ENCODE data around the gene NOTO.

The NOTO gene

DNA sequence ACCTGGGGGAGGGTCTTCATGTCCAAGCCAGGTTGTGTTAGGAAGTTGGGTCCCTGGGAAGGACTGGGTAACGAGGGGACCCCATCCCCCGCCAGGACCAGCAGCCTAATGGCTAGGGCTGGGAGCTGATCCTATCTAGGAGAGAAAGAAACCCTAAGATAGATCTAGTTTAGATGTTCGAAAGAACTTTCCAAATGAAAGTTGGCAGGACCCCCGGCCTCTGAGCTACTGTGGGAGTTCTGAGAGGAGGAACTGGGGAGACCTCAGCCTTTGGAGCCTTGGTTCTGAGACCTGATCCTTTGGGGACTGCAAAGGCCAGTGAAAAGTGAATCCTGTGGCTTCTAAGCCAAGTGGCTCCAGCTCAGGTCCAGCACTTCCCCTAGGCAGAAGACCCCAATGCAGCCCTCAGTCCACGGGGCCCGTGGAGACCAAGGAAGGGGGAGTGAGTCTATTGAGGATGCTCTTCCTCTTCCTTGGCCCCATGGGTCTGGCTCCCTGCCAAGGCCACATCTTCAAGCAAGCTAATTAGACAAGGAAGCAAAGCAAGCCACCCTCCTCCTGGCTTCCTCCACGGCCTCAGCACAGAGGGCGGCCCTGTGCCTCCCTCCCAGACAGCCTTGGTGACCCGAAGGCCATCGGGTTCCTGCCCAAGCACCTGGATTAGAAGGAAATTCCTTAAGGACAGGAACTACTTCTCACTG, 55.2 kb downstream of the NOTO start:
- no peak for DNase-seq (ENCODE audit: low read depth)

DNA sequence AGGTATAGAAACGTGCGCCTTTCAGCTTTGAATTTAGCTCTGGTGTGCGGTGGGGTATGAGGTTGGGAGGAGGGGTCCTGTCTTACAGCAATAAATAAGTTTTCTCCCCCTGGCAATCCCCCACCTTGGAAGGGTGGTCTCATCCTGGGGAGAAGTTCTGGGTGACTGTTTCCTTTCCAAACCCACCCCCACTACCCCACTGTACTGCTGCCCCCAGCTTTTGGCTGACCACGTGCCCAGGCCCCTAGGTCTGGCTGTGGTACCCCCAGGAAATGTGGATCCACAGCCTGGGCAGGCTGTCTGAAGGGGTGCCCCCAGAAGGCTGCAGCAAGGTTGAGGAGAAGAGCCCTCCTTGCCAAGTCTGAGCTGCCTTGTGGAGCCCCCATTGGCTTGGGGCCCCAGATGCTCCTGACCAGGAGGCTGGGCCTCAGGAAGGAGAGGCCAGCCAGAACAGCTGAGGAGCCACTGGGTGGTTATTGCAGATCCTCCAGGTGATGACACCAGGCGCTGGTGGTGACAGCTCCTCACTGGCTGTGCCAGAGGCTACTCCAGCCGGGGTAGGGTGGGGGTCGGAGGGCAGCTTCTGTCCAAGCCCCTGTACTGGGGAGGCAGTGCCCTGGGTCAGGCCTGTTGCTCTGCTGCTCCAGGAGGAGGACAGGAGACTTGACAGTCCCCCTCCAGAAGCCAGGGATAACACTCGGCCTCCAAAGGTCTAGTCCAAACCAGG, 56.0 kb downstream of the NOTO start:
- DNase-seq (ENCODE audit: low read depth), result no peak

DNA sequence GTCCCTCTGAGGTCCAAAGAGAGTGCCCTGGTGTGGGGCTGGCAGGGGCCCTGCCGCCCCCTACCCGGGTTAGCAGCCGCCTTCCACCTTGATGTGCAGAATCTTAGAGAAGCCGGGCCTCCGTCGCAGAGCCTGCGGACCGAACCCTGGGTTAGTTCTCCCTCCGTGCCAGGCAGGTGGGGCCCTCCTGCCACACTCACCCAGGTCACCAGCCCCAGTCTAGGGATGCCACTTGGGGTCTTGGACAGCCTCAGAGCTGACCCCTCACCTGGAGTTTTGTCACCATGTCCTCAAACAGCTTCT, 56.5 kb downstream of the NOTO start:
- no peak for DNase-seq (ENCODE audit: low read depth)

DNA sequence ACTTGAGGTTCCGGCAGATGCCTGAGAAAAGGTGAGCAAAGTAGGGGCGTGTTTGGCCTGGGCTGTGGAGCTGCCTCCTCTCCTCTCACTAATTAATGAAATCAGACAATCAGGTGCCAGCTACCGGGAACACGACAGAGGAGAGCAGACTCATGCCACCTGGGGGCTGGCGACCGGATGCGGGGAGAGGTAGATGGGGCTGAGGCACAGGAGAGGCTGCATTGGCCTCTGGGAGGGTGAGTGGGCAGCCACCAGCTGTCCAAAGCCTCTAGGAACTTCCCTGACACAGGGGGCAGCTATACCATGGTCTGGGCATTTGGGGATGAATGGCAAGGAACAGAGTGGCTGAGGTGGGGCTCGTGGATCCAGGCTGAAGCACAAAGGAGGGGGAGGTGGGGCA, 56.9 kb downstream of the NOTO start:
- DNase-seq (ENCODE audit: low read depth), result no peak

DNA sequence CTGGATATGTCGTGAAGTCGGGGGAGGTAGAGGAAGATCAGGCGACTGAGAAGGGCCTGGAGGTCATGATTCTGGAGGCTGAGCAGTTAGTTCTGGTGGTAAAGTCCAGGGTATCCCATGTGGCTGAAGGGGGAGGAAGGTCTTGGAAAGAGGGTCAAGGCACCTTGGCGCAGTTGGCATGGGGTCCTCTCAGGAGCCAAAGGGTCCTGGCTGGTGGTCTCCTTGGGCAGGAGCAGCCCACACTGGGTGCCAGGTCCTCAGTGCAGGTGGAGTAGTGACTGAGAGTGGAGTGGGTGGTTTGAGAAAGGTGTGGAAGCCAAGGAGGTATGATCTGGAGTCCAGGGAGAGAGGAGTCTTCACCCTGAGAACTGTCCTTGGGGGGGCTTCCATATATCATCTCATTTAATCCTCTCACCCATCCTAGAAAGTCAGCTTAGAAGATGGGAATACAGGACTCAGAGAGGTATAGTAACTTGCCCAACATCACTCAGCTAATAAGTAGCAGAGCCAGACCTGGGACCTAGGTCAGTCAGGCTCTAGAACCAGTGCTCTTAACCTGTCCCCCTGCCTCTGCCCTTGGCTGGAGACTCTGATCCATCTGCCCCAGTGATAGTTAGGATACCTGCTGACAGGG, 57.4 kb downstream of the NOTO start:
- no peak for DNase-seq (ENCODE audit: low read depth)

DNA sequence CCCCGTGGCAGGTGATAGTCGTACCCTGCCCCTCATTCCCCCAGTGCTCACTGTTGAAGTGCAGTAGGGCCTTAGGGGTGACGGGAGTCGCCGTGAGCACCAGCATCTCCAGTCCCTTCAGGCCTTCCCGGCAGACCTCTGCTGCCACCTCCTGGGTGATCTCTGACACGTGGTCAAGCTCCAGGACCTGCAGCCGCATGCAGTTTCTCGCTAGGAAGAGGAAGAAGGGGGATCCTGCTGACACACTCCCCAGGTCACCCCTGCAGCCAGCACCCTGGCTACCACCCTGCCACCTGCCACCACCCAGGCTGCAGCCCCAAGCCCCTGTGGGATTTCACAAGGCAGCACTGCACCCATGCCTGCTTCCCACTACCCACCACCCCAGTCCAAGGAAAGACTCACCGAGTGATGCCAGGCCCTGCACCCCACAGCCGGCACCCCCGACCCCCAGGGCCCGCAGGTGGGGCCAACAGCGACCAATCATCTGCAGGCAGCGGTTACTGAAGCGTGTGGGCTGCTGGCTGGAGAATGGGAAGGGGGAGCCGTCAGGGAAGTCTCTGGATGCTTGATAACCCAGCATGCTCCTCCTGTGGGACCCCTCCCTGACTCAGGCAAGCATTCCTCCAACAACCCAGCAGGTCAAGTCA, 58.1 kb downstream of the NOTO start:
- no peak for DNase-seq (ENCODE audit: low read depth)

Measured in T follicular helper cell (primary cell).